HUES64 (cell line): ENCODE results near the gene NHEJ1.

Source experiments
- H3K27ac ChIP-seq: 2 replicates; pipeline ENCODE4 v1.7.0; 2013; ENCODE audit warnings: low read depth, low read length, inconsistent platforms
- H3K27me3 ChIP-seq: 2 replicates; pipeline ENCODE4 v1.6.1; 2013; ENCODE audit warnings: mild to moderate bottlenecking, low read length; ENCODE audit not compliant: insufficient read depth
- H3K36me3 ChIP-seq: 2 replicates; pipeline ENCODE4 v1.6.1; 2013; ENCODE audit warnings: mild to moderate bottlenecking, low read length; ENCODE audit not compliant: insufficient read depth
- H3K4me1 ChIP-seq: 2 replicates; pipeline ENCODE4 v1.6.1; 2013; ENCODE audit warnings: mild to moderate bottlenecking, low read length, moderate library complexity; ENCODE audit not compliant: insufficient read depth
- H3K4me3 ChIP-seq: 2 replicates; pipeline ENCODE4 v1.5.1; 2013; ENCODE audit warnings: mild to moderate bottlenecking, low read length, moderate library complexity
- H3K9ac ChIP-seq: 2 replicates; pipeline ENCODE4 v1.6.1; 2013; ENCODE audit warnings: mild to moderate bottlenecking, low read depth, low read length
- H3K9me3 ChIP-seq: 2 replicates; pipeline ENCODE4 v1.6.1; 2013; ENCODE audit warnings: low read depth, low read length; ENCODE audit not compliant: insufficient read depth
- WGBS: fragments of 150-250, 120-280 bp; methylation state at CpG from one replicate; pipeline ENCODE4 v1.1.7; 2013; ENCODE audit warnings: missing lambda C conversion rate; 5-methylcytosine and 5-hydroxymethylcytosine counted together

NHEJ1 gene

DNA sequence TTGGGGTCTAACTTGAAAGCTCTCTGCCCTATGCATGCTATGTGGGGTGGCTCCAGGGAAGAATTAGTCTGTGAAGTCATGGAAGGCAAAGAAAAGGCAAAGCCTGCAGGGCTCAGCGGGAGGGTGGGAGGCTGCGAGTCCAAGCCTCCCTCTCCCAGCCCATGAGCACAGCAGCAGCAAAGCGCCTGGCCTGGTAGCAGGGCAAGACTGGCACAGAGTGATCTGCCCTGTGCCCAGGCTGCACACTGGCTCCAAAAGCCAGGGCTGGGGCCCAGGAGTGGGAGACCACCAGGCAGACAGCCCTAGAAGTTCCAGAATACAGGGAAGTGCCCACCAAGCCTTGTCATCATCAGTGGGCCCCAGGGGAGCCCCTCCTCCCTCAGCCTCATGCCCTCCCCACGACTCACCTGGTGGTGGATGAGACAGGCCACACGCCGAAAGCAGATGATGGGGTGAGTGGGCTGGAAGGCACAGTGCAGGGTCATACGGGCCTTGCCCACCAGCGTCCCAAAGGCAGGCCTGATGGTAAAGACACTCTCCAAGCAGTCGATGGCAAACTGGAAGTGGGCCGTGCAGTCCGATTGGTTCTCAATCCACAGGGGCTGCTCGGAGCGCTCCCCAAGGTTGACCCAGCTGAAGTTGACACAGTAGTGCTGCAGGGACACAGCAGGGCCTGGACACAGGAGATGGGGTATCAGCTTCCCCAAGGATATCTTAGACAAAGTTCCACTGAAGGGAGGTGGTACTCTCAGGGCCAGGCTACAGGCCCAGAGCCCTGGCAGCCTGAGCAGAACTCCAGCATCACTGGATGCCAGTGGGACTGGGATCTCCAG is 131.4 kb downstream of the NHEJ1 start:
- Histone ChIP-seq H3K4me3 (no peak overlapping the region), H3K4me1 (no peaks in the 10 kb centered on the region), H3K27ac (no peak overlapping the region), H3K9ac (no peak overlapping the region), H3K27me3 (peaks cover 3% of the 10 kb centered on the region; the same call in 1 of the 2 replicates), H3K36me3 (no peaks in the 10 kb centered on the region), H3K9me3 (no peaks in the 10 kb centered on the region)
- WGBS: 77% methylated on average over 13 of the region's 13 CpGs

DNA sequence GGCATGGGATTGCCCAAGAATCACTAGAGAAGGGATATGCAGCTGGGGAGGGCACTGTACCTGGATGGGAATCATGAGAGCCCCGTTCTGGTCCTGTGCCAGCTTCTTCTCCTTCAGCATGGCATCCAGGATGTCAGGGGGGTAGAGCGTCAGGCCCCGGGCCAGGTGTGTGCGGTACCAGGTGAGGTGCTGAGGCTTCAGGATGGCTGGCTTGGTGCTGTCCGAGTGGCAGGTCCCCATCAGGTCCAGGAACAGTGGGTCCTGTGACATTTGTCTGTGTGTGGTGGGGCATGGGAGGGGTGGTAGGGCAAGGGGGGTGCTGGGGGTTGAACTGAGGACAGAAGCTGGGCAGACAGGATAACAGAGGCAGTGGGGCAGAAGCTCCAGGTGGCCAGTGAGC is 132.5 kb downstream of the NHEJ1 start:
- H3K9ac ChIP-seq: no peak overlapping the region
- 81% methylated on average over 5 of the region's 5 CpGs for WGBS
- no peak overlapping the region for H3K27ac ChIP-seq
- peaks cover 3% of the 10 kb centered on the region; the same call in 1 of the 2 replicates for H3K27me3 ChIP-seq
- no peak overlapping the region for H3K4me3 ChIP-seq
- H3K9me3 ChIP-seq: no peaks in the 10 kb centered on the region
- no peaks in the 10 kb centered on the region for H3K4me1 ChIP-seq
- H3K36me3 ChIP-seq: no peaks in the 10 kb centered on the region

DNA sequence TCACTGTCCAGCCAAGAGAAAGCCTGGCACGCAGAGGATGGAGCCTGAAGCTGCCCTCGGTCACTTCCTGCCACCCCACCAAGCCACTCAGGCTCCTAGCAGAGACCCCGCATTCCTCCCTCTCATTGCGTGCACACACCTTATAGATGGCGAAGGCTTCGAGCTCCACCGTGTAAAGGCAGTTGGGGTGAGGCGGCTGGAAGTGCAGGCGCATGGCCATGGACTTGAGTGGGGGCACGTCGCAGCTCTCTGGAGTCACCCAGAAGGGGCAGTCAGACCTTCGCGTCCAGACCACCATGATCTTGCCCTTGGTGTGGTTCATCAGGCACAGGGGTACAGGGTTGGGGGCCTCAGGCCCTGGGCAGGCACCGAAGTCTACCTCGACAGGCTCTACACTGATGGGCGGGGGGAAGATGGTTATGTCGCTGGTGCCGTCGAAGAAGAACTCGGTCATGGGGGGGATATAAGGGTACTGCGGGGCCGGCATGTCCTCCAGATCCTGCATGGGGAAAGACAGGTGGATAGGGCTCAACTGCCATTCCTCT is 133.0 kb downstream of the NHEJ1 start:
- no peak overlapping the region for H3K4me3 ChIP-seq
- H3K9ac ChIP-seq: no peak overlapping the region
- WGBS: 90% methylated on average over 22 of the region's 22 CpGs
- no peaks in the 10 kb centered on the region for H3K9me3 ChIP-seq
- H3K36me3 ChIP-seq: no peaks in the 10 kb centered on the region
- H3K4me1 ChIP-seq: no peaks in the 10 kb centered on the region
- peaks cover 3% of the 10 kb centered on the region; the same call in 1 of the 2 replicates for H3K27me3 ChIP-seq
- H3K27ac ChIP-seq: no peak overlapping the region

DNA sequence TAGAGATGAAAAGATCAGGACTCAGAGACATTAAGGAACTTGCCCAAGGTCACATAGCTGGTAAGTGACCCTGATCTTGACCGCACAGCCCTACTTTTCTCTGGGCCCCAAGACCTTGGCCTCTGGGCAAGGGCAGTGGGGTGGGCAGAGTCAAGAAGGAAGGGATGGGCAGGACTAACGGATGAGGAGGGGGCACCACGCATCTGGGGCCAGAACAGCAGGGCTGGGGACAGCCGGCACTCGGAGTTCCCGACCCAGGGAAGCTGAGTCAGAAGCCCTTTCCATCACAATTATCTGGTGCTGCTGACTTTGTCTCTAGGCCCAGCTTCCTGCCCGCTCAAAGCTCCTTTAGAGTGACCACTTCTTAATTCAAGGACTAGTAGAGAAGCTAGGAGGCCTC is 133.7 kb downstream of the NHEJ1 start:
- no peaks in the 10 kb centered on the region for H3K9me3 ChIP-seq
- no peak overlapping the region for H3K27ac ChIP-seq
- WGBS: 75% methylated on average over 7 of the region's 7 CpGs
- no peak overlapping the region for H3K9ac ChIP-seq
- H3K27me3 ChIP-seq: peaks cover 3% of the 10 kb centered on the region; the same call in 1 of the 2 replicates
- no peak overlapping the region for H3K4me3 ChIP-seq
- H3K4me1 ChIP-seq: no peaks in the 10 kb centered on the region
- no peaks in the 10 kb centered on the region for H3K36me3 ChIP-seq

DNA sequence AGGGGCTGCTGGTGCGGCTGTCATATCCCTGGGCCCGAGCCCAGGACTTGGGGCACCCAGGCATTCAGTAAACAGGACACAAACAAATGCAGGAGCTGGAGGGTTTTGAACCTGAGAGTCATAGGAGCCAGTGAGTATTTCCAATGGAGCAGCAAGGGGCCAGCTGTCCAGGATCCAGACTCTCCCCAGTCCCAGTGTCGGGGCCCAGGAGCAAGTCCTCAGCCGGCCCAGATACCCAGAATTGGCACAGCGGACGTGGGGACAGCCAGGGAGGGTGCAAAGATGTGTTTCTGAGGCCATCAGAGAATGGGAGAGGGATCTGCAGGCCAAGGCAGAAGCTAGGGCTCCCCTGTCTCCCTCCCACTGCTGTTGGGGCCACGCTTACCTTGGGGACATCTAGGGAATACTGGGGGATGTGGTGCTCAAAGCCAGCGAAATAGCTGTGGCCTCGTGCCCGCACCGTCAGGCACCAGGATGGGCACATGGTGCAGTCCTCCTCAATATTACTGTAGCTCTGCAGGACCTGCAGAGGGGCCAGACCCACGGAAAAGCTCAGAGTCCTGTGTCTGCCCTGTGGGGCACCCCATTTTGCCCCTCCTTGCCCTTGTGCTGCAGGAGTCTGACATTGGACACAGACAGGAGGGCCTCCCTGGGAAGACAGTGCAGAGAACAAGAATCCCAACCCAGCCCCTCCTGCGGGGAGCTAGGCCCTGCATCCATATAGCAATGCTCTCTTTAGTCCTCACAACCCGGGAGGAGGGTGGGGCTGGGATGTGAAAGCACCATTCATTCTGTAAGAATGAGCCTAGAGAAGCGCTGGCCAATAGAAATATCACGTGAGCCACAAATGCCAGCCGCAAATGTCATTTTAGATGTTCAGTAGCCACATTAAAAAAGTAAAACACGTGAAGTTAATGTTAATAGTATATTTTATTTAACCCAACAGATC is 134.7 kb downstream of the NHEJ1 start:
- Histone ChIP-seq H3K4me1 (no peaks in the 10 kb centered on the region), H3K9ac (no peak overlapping the region), H3K36me3 (no peaks in the 10 kb centered on the region), H3K9me3 (no peaks in the 10 kb centered on the region), H3K4me3 (no peak overlapping the region), H3K27me3 (0 out of 2 replicates have a peak, but pooled peaks cover 3% of the 10 kb centered on the region), H3K27ac (no peak overlapping the region)
- WGBS: 91% methylated on average over 17 of the region's 18 CpGs
